Upper lobe of left lung (tissue), 4 donors: ENCODE measurements around the gene MT1G.

Experiments used
- CTCF ChIP-seq, 6 experiments: fragments of 450-650 bp in 4 of 6; fragments of 200-600 bp in 2 of 6; sonication (generic) in 2 of 6; IDR thresholded peaks; one replicate each; pipeline ENCODE4 v1.5.1; 2016 to 2019; ENCODE audit warnings: antibody characterized with exemption in 6 of 6
- POLR2A ChIP-seq, 4 donors: fragments of 450-650 bp; IDR thresholded peaks; one replicate each; pipeline ENCODE4 v1.5.1; 2016 to 2017; ENCODE audit warnings: antibody characterized with exemption in 4 of 4, mild to moderate bottlenecking in 2 of 4
- POLR2AphosphoS5 ChIP-seq, 2 donors: sonication (generic); formaldehyde crosslinking; IDR thresholded peaks; one replicate each; pipeline ENCODE4 v1.5.1; 2017; ENCODE audit warnings: antibody characterized with exemption in 2 of 2

- no peak for TF ChIP-seq POLR2A (IDR thresholded peaks at IDR 0.05)
- TF ChIP-seq CTCF (IDR thresholded peaks at IDR 0.05), result no peak
- TF ChIP-seq POLR2AphosphoS5 (IDR thresholded peaks at IDR 0.05), result no peak
These were observed 15.7 kb upstream of the MT1G start for GRCh38 chr16:56683424-56684172.
